Panc1 (cell line): Measurements from ENCODE around the gene EPN1. TPM values are rescaled to one million over a fixed set of nuclear protein-coding genes. Genes with fewer than 3 reads are reported as not detected.

ENCODE experiments used
- ATAC-seq: fragments of 200-7000 bp; cut with Tn5 transposase; 2 replicates; pipeline ENCODE4 v1.9.1; 2020; ENCODE audit warnings: mild to moderate bottlenecking, moderate library complexity
- BruUV-seq: library from RNA; stranded (reverse); fragments of 400-500 nt; replicated peaks from 2 replicates; lab custom pipeline; 2021; lab: Mats Ljungman, UMichigan
- CTCF ChIA-PET: fragments of 300-600 bp; sonication (Branson Sonifier 250); formaldehyde crosslinking; loops from one replicate; lab custom pipeline; 2022; ENCODE audit warnings: antibody characterized with exemption; lab: Charles Lee
- POLR2A ChIA-PET: fragments of 300-600 bp; sonication (Branson Sonifier 250); formaldehyde crosslinking; loops from one replicate; lab custom pipeline; 2022; ENCODE audit warnings: antibody characterized with exemption; lab: Charles Lee
- DNase-seq: peaks from one replicate; pipeline ENCODE4 v3.0.0-alpha.2; 2010; ENCODE audit warnings: low read depth, low spot score
- H3K27ac ChIP-seq: 2 replicates; pipeline ENCODE4 v1.5.1; 2011; ENCODE audit warnings: mild to moderate bottlenecking, low read length, inconsistent platforms
- H3K27me3 ChIP-seq: fragments of 200-500 bp; sonication (Bioruptor generic); 2 replicates; pipeline ENCODE4 v1.6.0; 2014; ENCODE audit warnings: low read length, inconsistent platforms; ENCODE audit not compliant: control insufficient read depth, insufficient read depth
- H3K36me3 ChIP-seq: fragments of 200-500 bp; sonication (Bioruptor generic); 2 replicates; pipeline ENCODE4 v1.5.1; 2014; ENCODE audit warnings: inconsistent platforms, mild to moderate bottlenecking, low read length, moderate library complexity; ENCODE audit not compliant: control insufficient read depth, insufficient read depth
- H3K4me1 ChIP-seq: 2 replicates; pipeline ENCODE4 v1.5.1; 2011; ENCODE audit warnings: inconsistent platforms, mild to moderate bottlenecking, low read length, moderate library complexity; ENCODE audit not compliant: control insufficient read depth, insufficient read depth
- H3K4me3 ChIP-seq, 2 experiments: 2 replicates each; pipeline ENCODE4 v1.5.1; 2011 to 2012; ENCODE audit warnings: low read depth in 2 of 2, low read length in 2 of 2, mild to moderate bottlenecking in 2 of 2, inconsistent platforms in 1 of 2, moderate library complexity in 1 of 2
- H3K9me3 ChIP-seq: fragments of 200-500 bp; sonication (Bioruptor generic); 2 replicates; pipeline ENCODE4 v1.5.1; 2014; ENCODE audit warnings: low read depth, mild to moderate bottlenecking, inconsistent platforms, low read length, moderate library complexity; ENCODE audit not compliant: control insufficient read depth, insufficient read depth
- POLR2AphosphoS5 ChIP-seq: IDR thresholded peaks from 2 replicates; pipeline ENCODE4 v1.6.1; 2012; ENCODE audit warnings: mild to moderate bottlenecking, low read depth, low read length, moderate library complexity
- REST ChIP-seq, 2 experiments: IDR thresholded peaks; 2 replicates each; pipeline ENCODE4 v1.6.1; 2011 to 2012; ENCODE audit warnings: low read depth in 2 of 2, control low read depth in 1 of 2, low read length in 1 of 2, mild to moderate bottlenecking in 1 of 2, moderate library complexity in 1 of 2; ENCODE audit not compliant: insufficient read depth in 1 of 2
- SIN3A ChIP-seq: IDR thresholded peaks from 2 replicates; pipeline ENCODE4 v1.6.1; 2012; ENCODE audit warnings: low read depth, mild to moderate bottlenecking, low read length, moderate library complexity, borderline replicate concordance; ENCODE audit not compliant: insufficient read depth
- TCF7L2 ChIP-seq: IDR thresholded peaks from 2 replicates; pipeline ENCODE4 v1.6.1; 2011; ENCODE audit warnings: mild to moderate bottlenecking, low read depth, low read length, inconsistent platforms
- in situ Hi-C: cut with HindIII; loops from 2 replicates; pipeline ENCODE4 v1.10.0; 2016; ENCODE audit warnings: low sequenced_read_pairs, low pct_unique_long_range_greater_than_20kb
- intact Hi-C: fragments of 100-400 bp; cut with micrococcal nuclease; formaldehyde crosslinking; loops from one replicate; pipeline ENCODE4 v1.10.0; 2022; ENCODE audit not compliant: unreplicated experiment
- total RNA-seq: library from RNA; stranded (reverse); gene quantifications from one replicate; pipeline ENCODE4 v1.2.1, GENCODE V29; 2021; ENCODE audit not compliant: unreplicated experiment
- TF ChIP-seq, protein P1 (sequence below): fragments of 450-650 bp; IDR thresholded peaks from 2 replicates; pipeline ENCODE4 v1.5.1; 2017; ENCODE audit warnings: mild to moderate bottlenecking

The EPN1 gene
- total RNA-seq, 1 experiment from 2014 or later, result 361 TPM

- CTCF ChIA-PET, result no interaction called here
- TF ChIP-seq POLR2AphosphoS5 (no peak), TCF7L2 (no peak), REST (IDR thresholded peaks at IDR 0.05; ENCODE audit: insufficient read depth in 1 of 2, low read depth in 2 of 2, low read length in 1 of 2) (no peak), SIN3A (no peak)
- TF ChIP-seq, protein P1, sequence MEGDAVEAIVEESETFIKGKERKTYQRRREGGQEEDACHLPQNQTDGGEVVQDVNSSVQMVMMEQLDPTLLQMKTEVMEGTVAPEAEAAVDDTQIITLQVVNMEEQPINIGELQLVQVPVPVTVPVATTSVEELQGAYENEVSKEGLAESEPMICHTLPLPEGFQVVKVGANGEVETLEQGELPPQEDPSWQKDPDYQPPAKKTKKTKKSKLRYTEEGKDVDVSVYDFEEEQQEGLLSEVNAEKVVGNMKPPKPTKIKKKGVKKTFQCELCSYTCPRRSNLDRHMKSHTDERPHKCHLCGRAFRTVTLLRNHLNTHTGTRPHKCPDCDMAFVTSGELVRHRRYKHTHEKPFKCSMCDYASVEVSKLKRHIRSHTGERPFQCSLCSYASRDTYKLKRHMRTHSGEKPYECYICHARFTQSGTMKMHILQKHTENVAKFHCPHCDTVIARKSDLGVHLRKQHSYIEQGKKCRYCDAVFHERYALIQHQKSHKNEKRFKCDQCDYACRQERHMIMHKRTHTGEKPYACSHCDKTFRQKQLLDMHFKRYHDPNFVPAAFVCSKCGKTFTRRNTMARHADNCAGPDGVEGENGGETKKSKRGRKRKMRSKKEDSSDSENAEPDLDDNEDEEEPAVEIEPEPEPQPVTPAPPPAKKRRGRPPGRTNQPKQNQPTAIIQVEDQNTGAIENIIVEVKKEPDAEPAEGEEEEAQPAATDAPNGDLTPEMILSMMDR, result no peak
- no peak for ATAC-seq
- no TSS peak for BruUV-seq
- Histone ChIP-seq H3K27me3 (no peaks in the 10 kb centered on the region), H3K4me1 (peaks cover 42% of the 10 kb centered on the region), H3K9me3 (no peaks in the 10 kb centered on the region), H3K36me3 (peaks cover 42% of the 10 kb centered on the region), H3K4me3 (no peak overlapping the region), H3K27ac (peak overlapping the region; percentile 44)
- in situ Hi-C loops, result no loop called here
- POLR2A ChIA-PET, result no interaction called here
- no peak for DNase-seq
- intact Hi-C loops, result no loop called here
These were observed 13.2 kb upstream of the EPN1 start for GRCh38 chr19:55661826-55662225.

DNA sequence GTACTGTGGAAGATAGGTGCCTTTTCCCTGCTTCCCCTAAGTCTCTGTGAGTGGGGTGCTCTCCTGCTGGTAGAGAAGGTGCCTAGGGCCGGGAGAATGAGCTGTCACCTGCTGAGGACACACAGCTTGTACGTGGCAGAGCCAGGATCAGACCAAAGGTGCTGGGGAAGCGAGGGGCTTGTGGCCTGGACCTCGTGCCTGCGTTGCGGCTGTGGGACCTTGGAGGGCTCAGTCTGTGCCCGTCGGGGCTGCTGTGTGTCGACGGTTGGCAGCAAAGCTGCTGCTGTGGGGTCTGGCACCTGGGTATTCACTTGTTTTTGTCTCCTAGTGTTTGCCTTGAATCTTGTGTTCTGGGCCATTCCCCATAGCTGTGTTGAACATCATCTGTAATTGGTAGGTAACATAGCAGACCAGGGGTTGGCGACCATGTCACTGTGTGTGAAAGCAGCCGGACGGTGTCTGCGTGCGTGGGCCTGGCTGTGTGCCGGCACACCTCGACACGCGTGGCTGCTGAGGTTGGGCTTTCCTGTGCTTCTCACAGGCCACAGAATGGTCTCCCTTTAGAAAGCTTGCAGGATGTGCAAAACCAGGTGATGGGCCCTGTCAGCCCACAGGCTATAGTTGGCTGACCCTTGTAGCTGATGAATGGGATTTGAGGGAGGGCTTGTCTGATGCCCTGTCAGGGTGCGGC is 11.0 kb upstream of the EPN1 start:
- no TSS peak for BruUV-seq
- no peak for ATAC-seq
- Histone ChIP-seq H3K27me3 (no peaks in the 10 kb centered on the region), H3K9me3 (no peaks in the 10 kb centered on the region), H3K4me3 (no peak overlapping the region), H3K36me3 (peaks cover 46% of the 10 kb centered on the region), H3K27ac (peak overlapping the region; percentile 66; the same call in 1 of the 2 replicates), H3K4me1 (peaks cover 46% of the 10 kb centered on the region)
- intact Hi-C loops, result no loop called here
- ChIA-PET CTCF (no interaction called here), POLR2A (no interaction called here)
- no peak for DNase-seq
- TF ChIP-seq, protein P1, result no peak
- TF ChIP-seq POLR2AphosphoS5, result no peak
- TF ChIP-seq REST (IDR thresholded peaks at IDR 0.05; ENCODE audit: insufficient read depth in 1 of 2, low read depth in 2 of 2, low read length in 1 of 2), result no peak
- TF ChIP-seq TCF7L2, result no peak
- TF ChIP-seq SIN3A, result no peak
- in situ Hi-C loops, result no loop called here
